Activated CD8-positive, alpha-beta memory T cell treated with anti-CD3 and anti-CD28 coated beads, Interleukin-2, amount 10 ng/mL, durations not matched to agents 7 days and 5 days (primary cell): Measurements from ENCODE around the gene EPB41L4B. TPM values are rescaled to one million over a fixed set of nuclear protein-coding genes. Genes with fewer than 3 reads are reported as not detected.
"Not testable (repeated sequence)": the region's sequence is repeated elsewhere in the genome, so short reads cannot be mapped to it uniquely, and the experiment has no call there.

Experiments used
- ATAC-seq: fragments of 150-1000 bp; cut with Tn5 transposase; one replicate; pipeline ENCODE4 v1.10.0; 2021; ENCODE audit warnings: moderate library complexity
- CTCF ChIA-PET: fragments of 350-600 bp; sonication (Branson Sonifier 250); formaldehyde crosslinking; loops from one replicate; lab custom pipeline; 2021; ENCODE audit warnings: antibody characterized with exemption; lab: Charles Lee
- DNase-seq: peaks from one replicate; pipeline ENCODE4 v3.0.0-alpha.2; 2020
- H3K27ac Mint-ChIP-seq: one replicate; pipeline ENCODE4 v1.8.0; 2021; ENCODE audit warnings: mild to moderate bottlenecking, mixed read lengths
- H3K27me3 Mint-ChIP-seq: one replicate; pipeline ENCODE4 v1.8.0; 2021; ENCODE audit warnings: mixed read lengths
- H3K36me3 Mint-ChIP-seq: one replicate; pipeline ENCODE4 v1.8.0; 2021; ENCODE audit warnings: mild to moderate bottlenecking, mixed read lengths
- H3K4me1 Mint-ChIP-seq: one replicate; pipeline ENCODE4 v1.8.0; 2021; ENCODE audit warnings: mixed read lengths
- H3K4me3 Mint-ChIP-seq: one replicate; pipeline ENCODE4 v1.8.0; 2021; ENCODE audit warnings: mild to moderate bottlenecking, moderate library complexity, mixed read lengths
- H3K9me3 Mint-ChIP-seq: one replicate; pipeline ENCODE4 v1.8.0; 2022; ENCODE audit warnings: low read depth, mixed read lengths
- total RNA-seq, 2 experiments: library from RNA; stranded (reverse); gene quantifications; one replicate each; pipeline ENCODE4 v1.2.3, GENCODE V29; 2021

The EPB41L4B gene
- total RNA-seq, 2 experiments from 2014 or later, result 0.23 to 1.0 TPM

GRCh38 chr9:109303900-109304299 lies 17.0 kb downstream of the EPB41L4B start:
- CTCF ChIA-PET, result interaction anchor here (0.6 kb wide), 1 partner anchor 59 kb away, joined by 3 read pairs; no protein-coding TSS in a partner anchor
- H3K27me3 Mint-ChIP-seq, result peaks cover 16% of the 10 kb centered on the region
- DNase-seq (no peak), ATAC-seq (no peak)
- no peak overlapping the region for H3K4me3 Mint-ChIP-seq
- no peaks in the 10 kb centered on the region for H3K36me3 Mint-ChIP-seq
- H3K4me1 Mint-ChIP-seq, result no peaks in the 10 kb centered on the region
- no peak overlapping the region for H3K27ac Mint-ChIP-seq
- H3K9me3 Mint-ChIP-seq, result no peaks in the 10 kb centered on the region

- CTCF ChIA-PET, result interaction anchor here (1.1 kb wide), 1 partner anchor 57 kb away, joined by 3 read pairs; no protein-coding TSS in a partner anchor
- Mint-ChIP-seq H3K27ac (no peak overlapping the region), H3K9me3 (no peaks in the 10 kb centered on the region), H3K36me3 (no peaks in the 10 kb centered on the region), H3K27me3 (peaks cover 16% of the 10 kb centered on the region), H3K4me3 (no peak overlapping the region), H3K4me1 (peaks cover 3% of the 10 kb centered on the region)
- ATAC-seq (no peak), DNase-seq (no peak)
Observed at GRCh38 chr9:109302606-109303005, 18.3 kb downstream of the EPB41L4B start.

- no peak for DNase-seq
- peaks cover 22% of the 10 kb centered on the region for H3K27me3 Mint-ChIP-seq
- no peak overlapping the region for H3K4me3 Mint-ChIP-seq
- no peak overlapping the region for H3K27ac Mint-ChIP-seq
- no peak for ATAC-seq
- no peaks in the 10 kb centered on the region for H3K36me3 Mint-ChIP-seq
- CTCF ChIA-PET, result no interaction called here
- H3K4me1 Mint-ChIP-seq, result peaks cover 7% of the 10 kb centered on the region
- no peaks in the 10 kb centered on the region for H3K9me3 Mint-ChIP-seq
Observed at GRCh38 chr9:109301012-109301411, 19.8 kb downstream of the EPB41L4B start.

GRCh38 chr9:109299891-109300290 lies 21.0 kb downstream of the EPB41L4B start:
- CTCF ChIA-PET, result no interaction called here
- no peak overlapping the region for H3K4me3 Mint-ChIP-seq
- peaks cover 12% of the 10 kb centered on the region for H3K4me1 Mint-ChIP-seq
- H3K36me3 Mint-ChIP-seq, result no peaks in the 10 kb centered on the region
- no peak overlapping the region for H3K27ac Mint-ChIP-seq
- no peak for DNase-seq
- no peaks in the 10 kb centered on the region for H3K9me3 Mint-ChIP-seq
- peaks cover 23% of the 10 kb centered on the region for H3K27me3 Mint-ChIP-seq
- no peak for ATAC-seq

- CTCF ChIA-PET, result no interaction called here
- Mint-ChIP-seq H3K27ac (no peak overlapping the region), H3K4me1 (peaks cover 12% of the 10 kb centered on the region), H3K27me3 (peaks cover 23% of the 10 kb centered on the region), H3K9me3 (no peaks in the 10 kb centered on the region), H3K4me3 (no peak overlapping the region), H3K36me3 (no peaks in the 10 kb centered on the region)
- DNase-seq (no peak), ATAC-seq (no peak)
Observed at GRCh38 chr9:109297899-109298298, 23.0 kb downstream of the EPB41L4B start.

- H3K4me1 Mint-ChIP-seq, result peaks cover 12% of the 10 kb centered on the region
- no peak overlapping the region for H3K27ac Mint-ChIP-seq
- H3K4me3 Mint-ChIP-seq, result no peak overlapping the region
- H3K27me3 Mint-ChIP-seq, result peaks cover 18% of the 10 kb centered on the region
- H3K9me3 Mint-ChIP-seq, result no peaks in the 10 kb centered on the region
- CTCF ChIA-PET, result no interaction called here
- no peak for ATAC-seq
- no peaks in the 10 kb centered on the region for H3K36me3 Mint-ChIP-seq
- no peak for DNase-seq
Observed at GRCh38 chr9:109295221-109296130, 25.4 kb downstream of the EPB41L4B start.

GRCh38 chr9:109290385-109290784 lies 30.5 kb downstream of the EPB41L4B start:
- ATAC-seq (no peak), DNase-seq (no peak)
- peaks cover 3% of the 10 kb centered on the region for H3K4me1 Mint-ChIP-seq
- no peaks in the 10 kb centered on the region for H3K36me3 Mint-ChIP-seq
- no peaks in the 10 kb centered on the region for H3K9me3 Mint-ChIP-seq
- CTCF ChIA-PET, result no interaction called here
- H3K27me3 Mint-ChIP-seq, result no peaks in the 10 kb centered on the region
- H3K4me3 Mint-ChIP-seq, result no peak overlapping the region
- no peak overlapping the region for H3K27ac Mint-ChIP-seq

GRCh38 chr9:109289931-109290330 lies 30.9 kb downstream of the EPB41L4B start:
- CTCF ChIA-PET, result no interaction called here

GRCh38 chr9:109289186-109289585 lies 31.7 kb downstream of the EPB41L4B start:
- ATAC-seq (no peak), DNase-seq (no peak)
- H3K27ac Mint-ChIP-seq, result no peak overlapping the region
- H3K4me1 Mint-ChIP-seq, result no peaks in the 10 kb centered on the region
- CTCF ChIA-PET, result no interaction called here
- H3K4me3 Mint-ChIP-seq, result no peak overlapping the region
- H3K27me3 Mint-ChIP-seq, result no peaks in the 10 kb centered on the region
- H3K9me3 Mint-ChIP-seq, result no peaks in the 10 kb centered on the region
- H3K36me3 Mint-ChIP-seq, result no peaks in the 10 kb centered on the region

More at GRCh38 chr9:109289931-109290330, 30.9 kb downstream of the EPB41L4B start:
- no peaks in the 10 kb centered on the region for H3K36me3 Mint-ChIP-seq
- no peaks in the 10 kb centered on the region for H3K4me1 Mint-ChIP-seq
- no peaks in the 10 kb centered on the region for H3K27me3 Mint-ChIP-seq
- ATAC-seq (no peak), DNase-seq (no peak)
- no peak overlapping the region for H3K4me3 Mint-ChIP-seq
- H3K9me3 Mint-ChIP-seq, result no peaks in the 10 kb centered on the region
- H3K27ac Mint-ChIP-seq, result no peak overlapping the region

GRCh38 chr9:109286981-109287380 lies 33.9 kb downstream of the EPB41L4B start:
- no peak for ATAC-seq
- Mint-ChIP-seq H3K4me3 (no peak overlapping the region), H3K36me3 (no peaks in the 10 kb centered on the region), H3K27ac (no peak overlapping the region), H3K27me3 (peaks cover 2% of the 10 kb centered on the region), H3K9me3 (no peaks in the 10 kb centered on the region), H3K4me1 (no peaks in the 10 kb centered on the region)
- DNase-seq, result no peak
- CTCF ChIA-PET, result no interaction called here

GRCh38 chr9:109286571-109286977 lies 34.3 kb downstream of the EPB41L4B start:
- ATAC-seq (no peak), DNase-seq (no peak)
- CTCF ChIA-PET, result no interaction called here
- Mint-ChIP-seq H3K27me3 (peaks cover 3% of the 10 kb centered on the region), H3K36me3 (no peaks in the 10 kb centered on the region), H3K9me3 (no peaks in the 10 kb centered on the region), H3K4me1 (no peaks in the 10 kb centered on the region), H3K4me3 (no peak overlapping the region), H3K27ac (no peak overlapping the region)

GRCh38 chr9:109283672-109284071 lies 37.2 kb downstream of the EPB41L4B start:
- H3K9me3 Mint-ChIP-seq, H3K27ac Mint-ChIP-seq, H3K27me3 Mint-ChIP-seq, ATAC-seq, DNase-seq, H3K4me3 Mint-ChIP-seq, H3K4me1 Mint-ChIP-seq, H3K36me3 Mint-ChIP-seq: not testable (repeated sequence)
- CTCF ChIA-PET, result interaction anchor here (0.6 kb wide), 1 partner anchor 26 kb away, joined by 3 read pairs; no protein-coding TSS in a partner anchor

GRCh38 chr9:109283012-109283411 lies 37.8 kb downstream of the EPB41L4B start:
- H3K27me3 Mint-ChIP-seq, result peaks cover 7% of the 10 kb centered on the region
- DNase-seq, result no peak
- H3K4me1 Mint-ChIP-seq, result no peaks in the 10 kb centered on the region
- H3K27ac Mint-ChIP-seq, result no peak overlapping the region
- H3K36me3 Mint-ChIP-seq, result no peaks in the 10 kb centered on the region
- no peaks in the 10 kb centered on the region for H3K9me3 Mint-ChIP-seq
- no peak overlapping the region for H3K4me3 Mint-ChIP-seq
- ATAC-seq, result no peak
- CTCF ChIA-PET, result no interaction called here

- Mint-ChIP-seq H3K4me1 (no peaks in the 10 kb centered on the region), H3K27me3 (peaks cover 11% of the 10 kb centered on the region), H3K36me3 (no peaks in the 10 kb centered on the region), H3K9me3 (no peaks in the 10 kb centered on the region), H3K27ac (no peak overlapping the region), H3K4me3 (no peak overlapping the region)
- DNase-seq, result no peak
- ATAC-seq, result no peak
- CTCF ChIA-PET, result no interaction called here
Observed at GRCh38 chr9:109282302-109282701, 38.6 kb downstream of the EPB41L4B start.
